T-helper 9 cell (primary cell): ENCODE data around the gene ARSG.

Experiments
- DNase-seq: peaks from one replicate; pipeline ENCODE4 v3.0.0-alpha.2; 2020

The ARSG gene

DNA sequence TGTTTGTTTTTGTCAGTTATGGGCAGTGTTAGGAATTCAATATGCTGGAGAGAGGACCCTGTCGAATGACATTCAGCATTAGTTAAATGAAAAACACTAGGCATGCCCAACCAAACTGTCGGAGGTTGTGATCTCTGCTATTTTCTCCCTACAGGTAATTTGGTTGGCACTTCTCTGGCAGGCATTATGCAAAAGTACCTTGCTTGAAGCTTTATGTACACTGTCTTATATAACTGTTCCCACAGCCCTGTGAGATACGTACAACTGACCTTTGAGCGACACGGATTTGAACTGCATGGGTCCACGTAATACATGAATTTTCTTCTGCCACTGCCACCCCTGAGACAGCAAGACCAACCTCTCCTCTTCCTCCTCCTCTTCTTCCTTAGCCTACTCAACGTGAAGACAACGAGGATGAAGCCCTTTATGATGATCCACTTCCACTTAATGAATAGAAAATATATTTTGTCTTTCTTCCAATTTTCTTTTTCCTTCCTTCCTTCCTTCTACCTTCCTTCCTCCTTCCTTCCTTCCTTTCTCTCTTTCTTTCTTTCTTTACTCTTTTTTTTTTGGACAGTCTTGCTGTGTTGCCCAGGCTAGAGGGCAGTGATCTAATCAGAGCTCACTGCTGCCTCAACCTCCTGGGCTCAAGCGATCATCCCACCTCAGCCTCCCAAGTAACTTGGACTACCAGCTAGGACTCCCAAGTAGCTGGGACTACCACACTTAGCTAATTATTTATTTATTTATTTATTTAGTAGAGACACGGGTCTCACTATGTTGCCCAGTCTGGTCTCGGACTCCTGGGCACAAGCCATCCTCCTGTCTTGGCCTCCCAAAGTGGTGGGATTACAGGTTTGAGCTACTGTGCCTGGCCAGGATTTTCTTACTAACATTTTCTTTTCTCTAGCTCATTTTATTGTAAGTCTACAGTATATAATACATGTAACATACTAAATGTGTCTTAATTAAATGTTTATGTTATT, 88.7 kb downstream of the ARSG start:
- DNase-seq, result no peak

GRCh38 chr17:68381076-68381900, 90.0 kb downstream of the ARSG start:
- no peak for DNase-seq

DNA sequence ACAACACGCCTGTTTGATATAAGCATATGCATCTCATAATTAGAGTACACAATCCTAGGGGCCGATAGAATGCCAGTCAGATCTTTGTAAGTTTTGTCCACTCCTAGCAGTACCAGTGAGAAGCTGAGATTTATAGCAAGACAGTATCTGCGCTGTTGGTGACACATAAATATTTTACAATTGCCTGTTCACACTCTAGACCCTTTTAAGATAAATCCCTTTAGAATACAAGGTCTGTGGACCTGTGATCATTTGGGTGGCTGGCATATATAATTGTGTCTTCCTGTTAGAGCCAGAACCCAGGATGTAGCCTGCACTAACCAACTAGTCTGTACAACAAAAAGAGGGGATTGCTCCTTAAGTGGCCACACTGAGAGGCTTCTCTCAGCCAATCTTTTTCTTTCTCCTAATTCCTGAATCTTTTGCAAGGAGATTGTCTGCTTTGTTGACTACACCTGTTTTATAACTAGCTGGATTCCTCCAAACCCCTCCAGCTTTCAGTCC, 91.3 kb downstream of the ARSG start:
- DNase-seq, result no peak

DNA sequence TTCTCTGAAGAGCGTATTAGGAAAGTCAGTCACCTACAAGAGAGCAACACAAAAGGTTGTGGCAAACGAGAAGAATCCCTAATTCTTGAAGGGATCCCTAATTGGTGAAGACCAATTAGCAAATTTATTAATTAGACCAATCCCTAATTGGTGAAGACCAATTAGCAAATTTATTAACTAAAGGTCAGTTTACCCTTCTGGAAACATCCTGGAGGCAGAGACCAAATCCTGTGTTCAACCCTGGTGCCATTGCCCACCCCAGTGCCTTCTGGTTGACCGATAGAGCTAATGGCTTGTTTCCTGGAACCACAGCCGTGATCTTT, 91.8 kb downstream of the ARSG start:
- no peak for DNase-seq

DNA sequence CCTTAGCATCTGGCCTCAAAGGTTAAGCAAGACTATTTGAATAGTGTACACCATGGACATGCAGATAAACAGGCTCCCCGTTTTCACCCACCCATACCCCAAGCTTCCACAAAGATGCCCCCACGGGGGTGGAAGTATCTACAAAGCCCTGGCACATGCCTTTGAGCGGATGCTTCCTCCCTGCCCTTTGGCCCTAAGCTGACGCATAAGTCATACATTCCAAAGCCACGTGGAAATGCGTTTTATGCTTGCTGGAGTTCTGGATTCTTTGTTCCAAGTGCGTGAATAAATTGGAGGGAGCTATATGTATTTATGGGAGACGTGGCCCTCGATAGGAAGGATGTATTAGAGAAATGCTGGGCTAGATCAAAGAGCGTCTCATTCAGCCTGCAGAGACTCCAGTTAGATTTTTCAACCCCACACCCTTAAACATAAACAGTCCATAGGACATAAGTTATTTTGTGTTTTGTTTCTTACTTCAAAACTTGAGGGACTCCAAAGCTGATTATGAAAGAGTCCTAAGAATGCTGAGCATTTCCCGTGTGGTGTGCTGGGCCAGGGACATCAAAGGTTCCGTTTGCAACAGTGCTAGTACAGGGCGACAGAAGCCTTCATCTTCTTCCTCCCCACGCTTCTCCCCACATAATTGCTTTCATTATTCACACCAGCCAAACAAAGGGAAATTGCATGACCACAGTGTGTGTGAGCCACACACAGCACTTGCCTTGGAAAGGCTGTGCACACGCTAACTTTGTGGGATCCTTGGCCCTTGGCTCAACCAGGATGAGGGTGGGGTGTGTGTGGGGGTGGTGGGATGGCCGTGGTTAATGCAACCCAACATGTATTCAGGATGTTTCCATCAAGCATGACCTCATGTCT, 92.4 kb downstream of the ARSG start:
- DNase-seq, result no peak

- no peak for DNase-seq
These were observed 93.2 kb downstream of the ARSG start for GRCh38 chr17:68384471-68384870.

GRCh38 chr17:68384941-68385340, 93.6 kb downstream of the ARSG start:
- no peak for DNase-seq

DNA sequence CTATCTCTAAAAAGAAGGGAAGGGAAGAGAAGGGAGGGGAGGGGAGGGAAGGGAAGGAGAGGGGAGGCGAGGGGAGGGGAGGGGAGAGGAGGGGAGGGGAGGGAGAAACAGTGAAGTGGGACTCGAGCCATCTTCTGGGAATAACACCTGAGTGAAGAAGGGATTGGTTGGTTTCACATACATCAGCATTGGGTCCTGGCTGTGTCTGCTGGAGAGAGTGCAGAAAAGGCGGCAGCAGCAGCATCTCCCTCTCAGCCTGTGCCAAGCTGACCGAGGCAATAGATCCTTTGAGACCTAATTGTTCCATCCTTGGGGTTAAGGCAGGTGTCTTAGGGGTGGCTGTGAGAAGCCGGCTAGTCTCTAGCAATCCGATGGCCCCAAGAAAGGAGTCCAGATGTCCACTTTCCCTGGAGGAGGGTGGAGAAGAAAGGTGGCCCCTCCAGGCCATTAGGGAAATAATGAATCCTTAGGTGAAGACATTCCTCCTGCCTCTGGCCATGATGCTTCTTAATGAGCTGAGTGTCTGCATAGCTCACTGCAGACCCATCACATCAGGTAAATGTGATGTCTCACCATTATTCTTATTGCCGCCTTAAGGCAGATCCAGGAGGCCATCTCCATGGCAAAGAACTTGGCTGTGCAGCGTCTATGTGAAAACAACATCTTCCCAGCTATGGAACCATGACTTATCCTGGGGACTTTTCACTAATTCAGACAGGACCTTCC, 94.4 kb downstream of the ARSG start:
- no peak for DNase-seq

DNA sequence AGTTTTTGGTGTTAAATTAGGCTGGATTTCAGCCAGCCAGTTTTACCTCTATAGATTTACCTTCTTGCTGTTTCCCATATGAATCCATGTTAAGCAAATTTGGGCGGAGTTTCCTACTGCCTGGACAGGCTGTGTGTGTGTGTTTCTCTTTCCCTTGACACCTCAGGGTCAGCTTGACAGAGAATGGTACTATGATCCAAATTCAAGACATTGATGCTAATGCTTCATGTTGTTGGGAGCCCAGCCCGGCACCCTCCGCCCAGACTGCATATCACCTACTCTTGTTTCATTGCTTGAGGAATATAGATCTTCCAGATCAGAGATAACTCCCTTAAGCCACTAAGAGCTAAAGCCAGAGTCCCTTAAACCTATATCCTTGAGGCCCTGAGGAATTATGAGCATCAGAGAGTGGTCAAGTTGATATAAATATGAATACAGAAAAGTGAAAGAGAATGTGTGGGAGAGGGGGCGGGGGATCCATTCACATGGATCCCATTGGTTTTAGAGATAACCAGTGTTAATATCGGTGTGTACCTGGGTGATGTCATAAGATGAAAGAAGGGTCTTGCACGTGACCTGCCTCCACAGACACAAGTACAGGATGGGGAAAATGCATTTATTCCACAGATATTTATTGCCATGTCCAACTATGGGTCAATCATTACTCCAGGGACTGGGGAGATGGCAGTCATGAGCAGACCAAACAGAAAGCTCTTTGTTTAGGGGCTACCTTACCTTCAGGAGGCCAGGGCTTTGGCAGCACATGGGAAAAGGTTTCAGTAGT, 96.3 kb downstream of the ARSG start:
- no peak for DNase-seq

GRCh38 chr17:68389041-68389440, 97.7 kb downstream of the ARSG start:
- no peak for DNase-seq

DNA sequence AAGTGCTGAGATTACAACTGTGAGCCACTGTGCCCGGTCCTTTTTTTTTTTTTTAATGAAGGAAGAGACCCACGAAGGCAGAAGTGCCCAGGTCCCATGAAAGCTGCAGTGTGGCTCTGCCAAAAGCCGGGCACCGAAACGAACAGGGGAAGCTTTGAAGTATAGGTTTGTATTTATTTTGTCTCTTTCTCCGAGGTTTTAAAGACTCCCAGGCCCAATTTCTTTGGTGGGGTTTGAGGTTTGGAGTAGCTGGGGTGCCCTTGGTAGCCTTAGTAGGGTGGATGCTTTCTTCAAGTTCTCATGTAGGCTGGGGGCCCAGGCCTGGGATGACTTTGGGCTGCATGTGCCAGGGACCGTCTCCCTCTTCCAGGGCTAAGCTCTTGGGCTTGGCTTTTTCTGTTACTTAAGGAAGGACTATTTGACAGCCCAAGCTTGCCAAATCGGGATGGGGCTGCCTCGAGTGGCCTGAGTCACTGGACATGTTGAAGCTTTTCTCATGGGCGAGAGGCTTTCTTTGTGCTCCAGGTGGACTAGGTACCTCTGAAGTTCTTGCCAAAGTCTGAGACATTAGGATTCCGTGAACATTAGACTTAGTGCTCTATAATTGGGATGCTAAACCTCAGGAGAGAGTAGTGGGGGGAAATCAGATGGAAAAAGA, 99.7 kb downstream of the ARSG start:
- DNase-seq, result no peak

GRCh38 chr17:68391561-68392268, 100.4 kb downstream of the ARSG start:
- DNase-seq, result no peak

DNA sequence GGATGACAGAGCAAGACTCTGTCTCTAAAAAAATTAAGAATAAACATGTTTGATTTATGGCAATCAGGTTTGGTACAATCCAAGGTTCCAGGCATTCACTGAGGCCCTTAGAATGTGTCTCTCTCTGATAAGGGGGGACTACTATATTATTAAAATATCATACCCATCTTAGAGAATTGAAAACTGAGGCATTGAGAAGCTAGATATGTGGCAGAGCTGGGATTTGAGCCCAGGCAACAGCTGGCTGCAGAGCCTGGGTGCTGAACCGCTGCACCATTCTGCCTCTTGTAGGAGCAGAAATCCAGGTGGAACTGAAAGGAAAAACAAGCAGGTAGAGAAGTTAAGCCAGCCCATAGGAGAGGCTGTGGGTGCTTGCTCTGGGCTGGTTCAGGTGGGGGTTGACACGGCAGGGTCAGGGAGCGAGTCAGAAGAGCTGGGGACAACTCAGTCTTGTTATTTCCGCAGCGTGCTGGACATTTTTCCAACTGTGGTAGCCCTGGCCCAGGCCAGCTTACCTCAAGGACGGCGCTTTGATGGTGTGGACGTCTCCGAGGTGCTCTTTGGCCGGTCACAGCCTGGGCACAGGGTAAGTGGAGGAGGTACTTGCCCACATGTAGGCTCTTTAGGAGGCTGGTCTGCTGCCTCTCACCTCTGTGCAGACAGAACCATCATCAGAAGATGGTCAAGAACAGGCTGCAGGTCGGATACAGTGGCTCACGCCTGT, 103.5 kb downstream of the ARSG start:
- no peak for DNase-seq

GRCh38 chr17:68396226-68397107, 105.2 kb downstream of the ARSG start:
- DNase-seq, result no peak

DNA sequence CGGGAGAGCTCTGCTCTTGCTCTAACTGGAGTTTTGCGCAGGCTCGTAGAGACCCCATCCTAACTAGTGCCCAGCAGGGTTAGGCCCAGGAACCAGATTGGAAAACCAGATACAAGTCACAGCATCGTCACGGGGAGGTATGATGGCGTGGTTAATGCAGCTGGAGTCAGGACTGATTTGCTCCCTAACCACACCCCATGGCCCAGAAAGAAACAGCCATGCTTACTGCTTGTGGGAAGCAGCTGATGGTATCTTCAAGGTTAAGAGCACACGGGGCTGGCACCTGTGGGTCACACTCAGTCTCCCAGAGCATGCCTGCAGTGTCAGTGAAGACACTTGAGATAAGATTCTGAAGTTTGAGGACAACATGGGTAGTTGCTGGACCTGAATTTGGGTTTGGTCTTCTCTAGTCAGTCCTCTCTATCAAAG, 105.8 kb downstream of the ARSG start:
- no peak for DNase-seq

DNA sequence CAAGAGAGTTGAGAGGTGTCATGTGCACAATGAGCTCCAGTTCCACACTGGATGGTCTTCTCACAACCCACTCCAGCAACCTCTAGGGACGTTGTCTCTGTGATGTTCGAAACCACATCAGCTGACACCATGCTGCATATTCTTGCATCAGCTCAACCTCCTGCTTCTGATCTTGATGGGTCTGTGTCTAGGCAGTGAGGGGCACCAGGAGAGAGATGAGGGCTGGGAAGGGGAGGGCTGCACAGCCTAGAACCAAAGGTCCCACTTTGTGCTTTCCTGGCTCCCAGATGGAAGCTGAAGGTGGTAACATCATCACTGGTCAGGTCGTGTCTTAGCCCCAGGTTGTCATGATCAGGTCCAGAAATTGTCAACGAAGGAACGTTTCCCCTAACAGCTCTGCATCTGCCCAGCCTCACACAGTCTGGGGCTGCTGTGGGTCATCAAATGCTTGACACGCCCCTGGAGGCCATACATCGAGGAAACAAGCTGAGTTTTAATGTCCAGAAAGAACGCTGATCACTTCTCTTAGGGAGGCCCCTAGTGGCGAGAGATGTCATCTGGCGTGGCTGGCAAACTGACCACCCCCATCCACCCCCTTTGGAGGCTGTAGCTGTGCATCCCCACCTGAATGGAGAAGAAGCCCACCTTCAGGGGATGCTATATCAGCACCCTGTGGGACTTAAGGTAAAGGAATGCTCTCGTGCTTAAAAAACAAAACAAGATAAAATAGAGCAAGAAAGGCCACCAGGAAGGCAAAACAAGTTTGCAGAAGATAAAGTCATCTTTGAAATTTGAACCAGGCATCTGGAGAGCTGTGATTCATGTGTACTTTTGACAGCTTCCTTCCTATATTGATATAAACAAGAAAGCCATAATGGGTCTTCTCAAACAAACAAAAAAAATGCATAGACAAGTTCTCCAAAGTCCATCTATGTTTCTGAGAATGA, 107.7 kb downstream of the ARSG start:
- DNase-seq, result no peak
